Kidney tubule cell (primary cell): ENCODE measurements around the gene PLCL2.

Source experiments
- DNase-seq: peaks from one replicate; pipeline ENCODE4 v3.0.0-alpha.2; 2018; ENCODE audit warnings: low spot score

The PLCL2 gene

GRCh38 chr3:16884748-16885592 is at the start of gene PLCL2:
Gene PLCL2, plus strand, starts transcription at chr3:16884955. Its CDS starts 85 bp downstream, at chr3:16885040.
- peak; percentile 57 for DNase-seq

GRCh38 chr3:16836505-16837237 is 48.1 kb upstream of the PLCL2 start:
- no peak for DNase-seq

GRCh38 chr3:16837602-16838001 is 47.2 kb upstream of the PLCL2 start:
- DNase-seq = no peak

- DNase-seq = no peak
These were observed 46.2 kb upstream of the PLCL2 start for GRCh38 chr3:16838561-16838960.

GRCh38 chr3:16839271-16840100 is 45.3 kb upstream of the PLCL2 start:
- DNase-seq = no peak

GRCh38 chr3:16840101-16840424 is 44.7 kb upstream of the PLCL2 start:
- no peak for DNase-seq

GRCh38 chr3:16841041-16841753 is 43.6 kb upstream of the PLCL2 start:
- DNase-seq = no peak

GRCh38 chr3:16841904-16842271 is 42.9 kb upstream of the PLCL2 start:
- DNase-seq = no peak

GRCh38 chr3:16842272-16843270 is 42.2 kb upstream of the PLCL2 start:
- peak; percentile 11 for DNase-seq

- no peak for DNase-seq
These were observed 40.5 kb upstream of the PLCL2 start for GRCh38 chr3:16844222-16844621.

- DNase-seq = no peak
These were observed 40.0 kb upstream of the PLCL2 start for GRCh38 chr3:16844791-16845190.

- DNase-seq = no peak
These were observed 38.2 kb upstream of the PLCL2 start for GRCh38 chr3:16846373-16847080.

- no peak for DNase-seq
These were observed 36.7 kb upstream of the PLCL2 start for GRCh38 chr3:16848007-16848406.

- DNase-seq = peak; percentile 22
These were observed 35.5 kb upstream of the PLCL2 start for GRCh38 chr3:16849229-16849628.

- peak; percentile 19 for DNase-seq
These were observed 35.0 kb upstream of the PLCL2 start for GRCh38 chr3:16849795-16850194.

GRCh38 chr3:16855497-16855896 is 29.3 kb upstream of the PLCL2 start:
- DNase-seq = no peak

- no peak for DNase-seq
These were observed 24.5 kb upstream of the PLCL2 start for GRCh38 chr3:16860234-16860633.

- no peak for DNase-seq
These were observed 23.3 kb upstream of the PLCL2 start for GRCh38 chr3:16861432-16861831.

GRCh38 chr3:16864610-16865313 is 20.0 kb upstream of the PLCL2 start:
- DNase-seq = peak; percentile 74
